Measurements from ENCODE around the gene TOR3A. TPM values are rescaled to one million over a fixed set of nuclear protein-coding genes. Genes with fewer than 3 reads are reported as not detected.

Gene TOR3A
- total RNA-seq, 1 experiment from 2014 or later: 27.0 TPM

DNA sequence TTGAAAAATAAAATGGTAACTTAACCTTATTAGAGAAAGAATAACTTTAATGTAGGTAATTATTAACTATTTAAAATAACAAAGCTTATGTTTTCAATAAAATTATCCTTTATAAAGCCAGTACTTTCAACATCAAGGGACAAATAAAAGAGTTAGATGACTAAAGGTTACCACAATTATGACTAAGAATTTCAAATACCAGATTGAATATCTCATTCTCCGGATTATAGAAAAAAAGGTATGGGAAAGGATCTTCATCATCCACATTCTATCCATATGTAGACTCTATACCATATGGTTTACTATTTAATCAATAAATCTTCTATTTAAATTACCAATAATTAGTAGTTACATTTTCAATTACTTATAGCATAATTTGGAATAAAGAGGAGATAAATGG lies 62.8 kb downstream of the TOR3A start (continued):
- TF ChIP-seq, protein P1, sequence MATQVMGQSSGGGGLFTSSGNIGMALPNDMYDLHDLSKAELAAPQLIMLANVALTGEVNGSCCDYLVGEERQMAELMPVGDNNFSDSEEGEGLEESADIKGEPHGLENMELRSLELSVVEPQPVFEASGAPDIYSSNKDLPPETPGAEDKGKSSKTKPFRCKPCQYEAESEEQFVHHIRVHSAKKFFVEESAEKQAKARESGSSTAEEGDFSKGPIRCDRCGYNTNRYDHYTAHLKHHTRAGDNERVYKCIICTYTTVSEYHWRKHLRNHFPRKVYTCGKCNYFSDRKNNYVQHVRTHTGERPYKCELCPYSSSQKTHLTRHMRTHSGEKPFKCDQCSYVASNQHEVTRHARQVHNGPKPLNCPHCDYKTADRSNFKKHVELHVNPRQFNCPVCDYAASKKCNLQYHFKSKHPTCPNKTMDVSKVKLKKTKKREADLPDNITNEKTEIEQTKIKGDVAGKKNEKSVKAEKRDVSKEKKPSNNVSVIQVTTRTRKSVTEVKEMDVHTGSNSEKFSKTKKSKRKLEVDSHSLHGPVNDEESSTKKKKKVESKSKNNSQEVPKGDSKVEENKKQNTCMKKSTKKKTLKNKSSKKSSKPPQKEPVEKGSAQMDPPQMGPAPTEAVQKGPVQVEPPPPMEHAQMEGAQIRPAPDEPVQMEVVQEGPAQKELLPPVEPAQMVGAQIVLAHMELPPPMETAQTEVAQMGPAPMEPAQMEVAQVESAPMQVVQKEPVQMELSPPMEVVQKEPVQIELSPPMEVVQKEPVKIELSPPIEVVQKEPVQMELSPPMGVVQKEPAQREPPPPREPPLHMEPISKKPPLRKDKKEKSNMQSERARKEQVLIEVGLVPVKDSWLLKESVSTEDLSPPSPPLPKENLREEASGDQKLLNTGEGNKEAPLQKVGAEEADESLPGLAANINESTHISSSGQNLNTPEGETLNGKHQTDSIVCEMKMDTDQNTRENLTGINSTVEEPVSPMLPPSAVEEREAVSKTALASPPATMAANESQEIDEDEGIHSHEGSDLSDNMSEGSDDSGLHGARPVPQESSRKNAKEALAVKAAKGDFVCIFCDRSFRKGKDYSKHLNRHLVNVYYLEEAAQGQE (IDR thresholded peaks at IDR 0.05; ENCODE audit: low read depth): no peak
- TF ChIP-seq EGR1 (IDR thresholded peaks at IDR 0.05; ENCODE audit: low read depth): no peak
- TF ChIP-seq, protein P2, sequence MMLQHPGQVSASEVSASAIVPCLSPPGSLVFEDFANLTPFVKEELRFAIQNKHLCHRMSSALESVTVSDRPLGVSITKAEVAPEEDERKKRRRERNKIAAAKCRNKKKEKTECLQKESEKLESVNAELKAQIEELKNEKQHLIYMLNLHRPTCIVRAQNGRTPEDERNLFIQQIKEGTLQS (IDR thresholded peaks at IDR 0.05): no peak

DNA sequence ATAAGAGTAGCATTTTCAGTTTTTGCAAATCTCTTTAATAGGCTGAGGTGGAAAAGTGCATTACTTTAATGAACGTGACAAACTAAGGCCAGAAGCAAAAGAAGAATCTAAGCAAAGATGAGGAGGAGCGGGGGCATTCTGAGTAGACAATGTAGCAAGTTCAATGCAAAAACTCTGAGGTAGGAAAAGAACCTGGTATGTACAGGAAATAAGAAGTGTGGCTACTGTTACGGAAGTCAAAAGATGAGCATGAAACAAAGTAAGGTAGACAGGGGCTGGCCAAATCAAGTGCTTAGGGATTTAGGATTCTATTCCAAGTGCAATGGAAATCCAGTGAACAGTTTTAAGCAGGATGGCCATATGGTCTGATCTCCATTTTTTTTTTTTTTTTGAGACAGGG lies 63.7 kb downstream of the TOR3A start:
- RAD21 ChIA-PET (ENCODE audit: low non-redundant PET in 1 of 2, low total read pairs in 2 of 2, uncharacterized antibody in 2 of 2, unreplicated experiment in 2 of 2): no interaction called here
- Histone ChIP-seq H3K4me2 (ENCODE audit: low read length) (no peak overlapping the region), H3K4me1 (ENCODE audit: control insufficient read depth in 1 of 2, insufficient read depth in 2 of 2, low read length in 2 of 2) (peaks cover 34 to 37% of the 10 kb centered on the region in 2 experiments), H3K9me3 (ENCODE audit: control insufficient read depth in 1 of 2, insufficient read depth in 1 of 2, low read depth in 1 of 2, low read length in 2 of 2) (no peaks in the 10 kb centered on the region; a peak in 1 of 4 replicates), H2AFZ (ENCODE audit: low read depth, low read length, poor library complexity, severe bottlenecking) (no peak overlapping the region), H3K9me2 (ENCODE audit: insufficient read depth) (no peaks in the 10 kb centered on the region), H4K20me1 (ENCODE audit: insufficient read depth) (no peaks in the 10 kb centered on the region), H3K27ac (ENCODE audit: low read depth, low read length) (no peak overlapping the region), H3K9ac (ENCODE audit: low read length) (no peak overlapping the region), H3K4me3 (replicated peaks in 1 of 2; ENCODE audit: low read depth in 1 of 2, low read length in 2 of 2) (no peak overlapping the region), H3K27me3 (ENCODE audit: insufficient read depth, low read length) (no peaks in the 10 kb centered on the region), H3K79me2 (ENCODE audit: insufficient read depth, low read length) (peaks cover 39% of the 10 kb centered on the region), H3K36me3 (ENCODE audit: control insufficient read depth in 1 of 2, insufficient read depth in 2 of 2, low read length in 2 of 2) (no peaks in the 10 kb centered on the region)
- DNase-seq (ENCODE audit: low read depth, low spot score): no peak
- intact Hi-C loops (cut with micrococcal nuclease): no loop called here
- TF ChIP-seq EGR1 (IDR thresholded peaks at IDR 0.05; ENCODE audit: low read depth) (no peak), CEBPB (IDR thresholded peaks at IDR 0.05; ENCODE audit: low read depth) (no peak)
- POLR2A ChIA-PET: no interaction called here
- ATAC-seq: no peak
- BruUV-seq (replicated peaks): no TSS peak
- CTCF ChIA-PET: no interaction called here

Other genes with a start within 250 kb of the TOR3A start
- gene ANGPTL1, start 211.0 kb upstream of the TOR3A start, total RNA-seq (2021; ENCODE audit: unreplicated experiment): 0.34 TPM
- gene FAM20B, start 56.2 kb upstream of the TOR3A start, total RNA-seq (2021; ENCODE audit: unreplicated experiment): 36.7 TPM
- gene ABL2, start 147.6 kb downstream of the TOR3A start, total RNA-seq (2021; ENCODE audit: unreplicated experiment): 22.9 TPM
- gene SOAT1, start 211.7 kb downstream of the TOR3A start, total RNA-seq (2021; ENCODE audit: unreplicated experiment): 33.9 TPM

Data from HCT116 (cell line).